T-helper 2 cell treated with Interferon-gamma antibody and Interleukin-4, amounts not matched to agents 5 μg/mL and 100 μg/mL, for 36 hours (primary cell): ENCODE data around the gene RAB26.
"Not testable (repeated sequence)": the region's sequence is repeated elsewhere in the genome, so short reads cannot be mapped to it uniquely, and the experiment has no call there.

Source experiments
- DNase-seq: peaks from one replicate; pipeline ENCODE4 v3.0.0; 2021; ENCODE audit warnings: low spot score
- H3K27ac Mint-ChIP-seq: one replicate; pipeline ENCODE4 v1.8.0; 2021; ENCODE audit warnings: mild to moderate bottlenecking, mixed read lengths
- H3K27me3 Mint-ChIP-seq: one replicate; pipeline ENCODE4 v1.8.0; 2021; ENCODE audit warnings: low read depth, mixed read lengths
- H3K36me3 Mint-ChIP-seq: one replicate; pipeline ENCODE4 v1.8.0; 2021; ENCODE audit warnings: low read depth, mixed read lengths
- H3K4me1 Mint-ChIP-seq: one replicate; pipeline ENCODE4 v1.8.0; 2021; ENCODE audit warnings: low read depth, mixed read lengths
- H3K4me3 Mint-ChIP-seq: one replicate; pipeline ENCODE4 v1.8.0; 2022; ENCODE audit warnings: mild to moderate bottlenecking, moderate library complexity, mixed read lengths
- H3K9me3 Mint-ChIP-seq: one replicate; pipeline ENCODE4 v1.8.0; 2021; ENCODE audit warnings: mixed read lengths

RAB26 gene, protein sequence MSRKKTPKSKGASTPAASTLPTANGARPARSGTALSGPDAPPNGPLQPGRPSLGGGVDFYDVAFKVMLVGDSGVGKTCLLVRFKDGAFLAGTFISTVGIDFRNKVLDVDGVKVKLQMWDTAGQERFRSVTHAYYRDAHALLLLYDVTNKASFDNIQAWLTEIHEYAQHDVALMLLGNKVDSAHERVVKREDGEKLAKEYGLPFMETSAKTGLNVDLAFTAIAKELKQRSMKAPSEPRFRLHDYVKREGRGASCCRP

DNA sequence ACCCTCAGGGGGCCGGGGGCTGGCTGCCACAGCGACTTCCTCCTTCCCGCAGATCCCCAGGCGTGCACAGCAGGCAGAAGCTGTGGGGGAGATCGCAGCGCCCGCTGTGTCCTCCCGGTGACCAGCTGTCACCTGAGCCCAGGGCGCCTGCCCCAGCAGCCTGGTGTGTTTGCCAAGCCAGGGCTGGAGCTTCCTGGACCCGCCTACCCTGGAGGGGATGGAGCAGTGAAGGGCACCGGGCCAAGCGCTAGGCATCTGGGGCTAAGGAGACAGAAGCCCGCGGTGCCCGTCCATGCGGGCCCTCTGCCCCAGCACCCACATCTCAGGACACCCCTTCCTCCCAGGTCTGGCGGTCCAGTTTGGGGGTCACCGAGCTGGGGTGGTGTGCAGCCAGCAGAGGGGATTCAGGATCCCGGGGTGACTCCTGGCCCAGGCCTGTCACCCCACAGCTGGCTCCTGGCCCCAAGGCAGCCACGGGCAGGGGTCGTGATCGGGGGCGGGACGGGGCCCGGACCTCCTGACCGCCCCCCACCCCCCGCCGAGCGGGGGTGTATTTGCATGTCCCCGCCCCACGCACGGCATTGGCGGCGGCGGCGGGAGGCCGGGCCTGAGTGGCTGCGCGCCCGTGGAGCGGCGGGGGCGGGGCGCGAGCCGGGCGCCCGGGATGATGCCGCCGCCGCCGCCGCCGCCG is at the start of gene RAB26:
RAB26 (plus strand) TSS at position 645 of the 691 bp plus-strand sequence. CDS start 159 bp downstream, outside the sequence.
- Mint-ChIP-seq H3K9me3 (no peaks in the 10 kb centered on the region), H3K4me1 (peaks cover 11% of the 10 kb centered on the region), H3K27me3 (peaks cover 7% of the 10 kb centered on the region), H3K4me3 (peak within 1 kb of the TSS; percentile 67), H3K27ac (peak within 1 kb of the TSS; percentile 45), H3K36me3 (peaks cover 17% of the 10 kb centered on the region)
- peak; percentile 66 for DNase-seq

DNA sequence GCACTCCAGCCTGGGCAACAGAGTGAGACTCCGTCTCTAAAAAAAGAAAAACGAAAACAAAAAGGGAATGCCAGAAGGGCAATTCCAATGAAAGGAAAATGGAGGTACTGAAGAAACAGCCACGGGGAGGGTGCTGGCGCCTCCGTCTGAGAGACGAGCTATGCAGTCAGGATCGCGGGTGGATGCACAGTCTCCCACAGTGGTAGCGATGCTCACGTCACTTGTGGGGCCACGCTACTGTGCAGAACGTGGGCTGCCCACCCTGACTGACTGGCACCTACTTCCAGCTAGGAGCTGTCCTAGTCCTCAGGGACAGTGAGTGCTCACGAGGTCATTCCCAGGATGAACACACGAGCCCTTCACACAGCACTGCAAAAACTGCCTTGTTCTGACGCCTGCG is 46.8 kb upstream of the RAB26 start:
- H3K27me3 Mint-ChIP-seq, H3K4me1 Mint-ChIP-seq, H3K9me3 Mint-ChIP-seq, H3K36me3 Mint-ChIP-seq, H3K27ac Mint-ChIP-seq, DNase-seq, H3K4me3 Mint-ChIP-seq: not testable (repeated sequence)

DNA sequence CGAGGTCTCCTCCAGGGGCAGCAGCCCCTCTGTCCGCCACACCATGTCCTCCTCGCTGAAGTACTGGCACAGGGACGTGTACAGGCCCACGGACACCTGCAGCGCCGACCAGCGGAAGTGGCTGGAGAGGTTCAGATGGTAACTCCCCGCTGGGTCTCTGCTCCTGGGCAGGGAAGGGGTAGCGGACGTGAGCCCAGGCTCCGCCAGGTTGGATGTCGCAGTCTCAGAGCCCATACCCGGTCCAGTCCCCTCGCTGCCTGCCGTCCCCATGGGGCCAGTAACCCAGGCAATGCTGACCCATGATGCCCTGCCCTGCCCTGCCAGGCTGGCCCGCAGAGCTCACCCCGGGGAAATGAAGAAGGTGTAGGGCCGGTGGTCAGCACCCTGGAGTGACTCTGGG is 46.0 kb upstream of the RAB26 start:
- Mint-ChIP-seq H3K27ac (no peak overlapping the region), H3K4me3 (no peak overlapping the region), H3K4me1 (no peaks in the 10 kb centered on the region), H3K9me3 (no peaks in the 10 kb centered on the region), H3K27me3 (no peaks in the 10 kb centered on the region), H3K36me3 (peaks cover 2% of the 10 kb centered on the region)
- no peak for DNase-seq

DNA sequence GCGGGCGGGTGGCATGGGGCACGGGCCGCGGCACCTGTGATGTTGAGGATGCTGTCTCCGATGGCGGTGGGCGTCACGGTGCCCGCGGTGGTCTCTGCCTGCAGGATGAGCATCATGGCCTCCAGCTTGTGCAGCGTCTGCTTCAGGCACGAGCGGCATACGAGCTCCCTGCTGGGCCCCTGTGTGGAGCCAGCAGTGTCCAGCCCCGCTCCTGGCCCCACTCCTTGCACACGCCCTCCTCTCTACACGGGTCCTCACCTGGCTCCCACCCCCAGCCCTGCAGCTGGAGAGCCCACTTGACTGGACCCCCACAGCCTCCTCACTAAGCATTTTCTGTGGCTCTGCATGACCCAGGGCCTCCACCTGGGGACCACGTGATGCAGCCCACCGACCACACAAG is 44.0 kb upstream of the RAB26 start:
- H3K36me3 Mint-ChIP-seq, H3K27ac Mint-ChIP-seq, H3K27me3 Mint-ChIP-seq, H3K4me1 Mint-ChIP-seq, H3K9me3 Mint-ChIP-seq, DNase-seq, H3K4me3 Mint-ChIP-seq: not testable (repeated sequence)

DNA sequence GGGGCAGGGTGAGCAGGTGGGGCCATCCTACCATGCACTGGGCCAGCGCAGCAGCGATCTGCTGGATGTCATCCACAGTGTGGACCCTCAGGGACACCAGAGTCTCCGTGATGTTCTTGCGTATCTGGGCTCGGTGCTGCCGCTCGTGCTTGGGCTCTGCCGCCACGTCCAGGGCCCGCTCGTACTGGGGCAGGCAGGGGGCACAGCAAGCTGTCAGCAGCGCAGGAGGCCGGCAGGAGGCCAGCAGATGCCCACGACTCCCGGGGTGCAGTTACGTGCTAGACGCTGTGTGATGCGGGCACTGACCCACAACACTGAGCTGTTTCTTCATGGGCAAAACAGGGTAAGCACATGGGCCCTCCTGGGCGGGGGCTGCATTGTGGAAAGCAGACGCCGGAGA is 43.1 kb upstream of the RAB26 start:
- H3K27ac Mint-ChIP-seq, H3K9me3 Mint-ChIP-seq, DNase-seq, H3K4me3 Mint-ChIP-seq, H3K36me3 Mint-ChIP-seq, H3K4me1 Mint-ChIP-seq, H3K27me3 Mint-ChIP-seq: not testable (repeated sequence)

DNA sequence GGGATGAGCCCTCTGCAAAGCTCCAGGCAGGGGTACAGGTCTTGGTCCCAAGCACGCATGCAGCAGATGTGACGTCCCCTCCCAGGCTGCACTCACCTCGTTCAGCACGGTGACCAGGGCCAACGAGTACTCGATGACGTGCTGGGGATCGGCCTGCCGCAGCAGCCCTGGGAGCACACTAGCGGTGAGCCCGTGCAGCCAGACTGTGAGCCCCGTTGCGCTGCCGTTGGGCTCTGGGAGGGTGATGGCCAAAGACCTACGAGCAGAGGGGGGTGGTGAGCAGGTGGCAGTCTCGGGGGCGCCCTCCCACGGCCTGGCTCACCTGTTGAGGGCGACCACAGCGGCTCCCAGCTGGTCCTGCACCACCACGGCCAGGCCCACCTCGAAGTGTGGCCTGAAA is 42.7 kb upstream of the RAB26 start:
- H3K27ac Mint-ChIP-seq, H3K4me3 Mint-ChIP-seq, DNase-seq, H3K9me3 Mint-ChIP-seq, H3K36me3 Mint-ChIP-seq, H3K27me3 Mint-ChIP-seq, H3K4me1 Mint-ChIP-seq: not testable (repeated sequence)

DNA sequence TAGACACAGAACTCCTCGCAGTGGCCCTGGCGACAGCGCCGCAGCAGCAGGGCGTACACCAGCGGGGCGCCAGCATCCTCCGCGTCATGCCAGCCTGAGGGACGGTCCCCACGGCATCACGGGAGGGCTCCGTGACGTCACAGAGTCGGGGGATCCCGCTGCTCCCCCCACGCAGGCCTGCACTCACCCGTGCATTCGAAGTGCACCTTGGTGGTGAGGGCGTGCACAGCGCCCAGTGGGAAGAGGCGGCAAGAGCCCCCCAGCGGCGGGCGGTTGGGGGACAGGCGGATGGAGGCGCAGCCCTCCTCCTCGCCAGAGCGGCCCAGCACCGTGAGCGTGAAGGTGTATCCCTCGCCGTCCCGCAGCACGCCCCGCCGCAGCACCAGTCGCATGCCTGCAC is 42.2 kb upstream of the RAB26 start:
- DNase-seq, H3K36me3 Mint-ChIP-seq, H3K4me3 Mint-ChIP-seq, H3K9me3 Mint-ChIP-seq, H3K4me1 Mint-ChIP-seq, H3K27me3 Mint-ChIP-seq, H3K27ac Mint-ChIP-seq: not testable (repeated sequence)

DNA sequence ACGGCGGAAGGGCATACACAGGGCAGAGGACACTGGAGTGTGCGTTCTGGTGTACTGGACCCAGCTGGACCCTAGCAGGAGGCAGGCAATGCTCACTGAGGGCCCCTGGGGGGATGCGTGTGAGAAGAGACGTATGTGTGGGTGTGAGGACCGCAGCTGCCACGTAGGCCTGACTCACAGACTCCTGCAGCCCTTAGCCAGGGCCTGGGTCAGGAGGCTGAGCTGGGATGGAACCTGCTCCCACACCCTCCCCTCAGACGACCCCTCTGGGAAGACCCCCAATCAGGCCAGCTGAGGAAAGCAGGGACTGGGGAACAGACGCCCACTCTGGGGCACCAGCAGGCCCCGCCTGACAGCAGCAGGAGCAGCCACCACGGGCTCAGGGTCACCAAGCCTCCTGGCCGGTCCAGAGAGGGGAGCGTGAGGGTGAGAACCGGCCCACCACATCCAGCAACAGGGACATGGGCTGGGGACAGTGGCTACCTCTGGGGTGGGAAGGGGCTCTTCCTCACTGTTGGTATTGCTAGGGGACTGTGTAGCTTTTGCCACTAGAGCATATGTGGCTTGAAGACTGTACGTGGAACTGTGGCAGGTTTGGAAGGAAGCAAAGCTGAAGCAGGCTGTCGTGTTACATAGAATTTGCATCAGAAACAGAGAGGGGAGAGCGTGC is 41.2 kb upstream of the RAB26 start:
- H3K27ac Mint-ChIP-seq, H3K36me3 Mint-ChIP-seq, DNase-seq, H3K9me3 Mint-ChIP-seq, H3K4me3 Mint-ChIP-seq, H3K4me1 Mint-ChIP-seq, H3K27me3 Mint-ChIP-seq: not testable (repeated sequence)

DNA sequence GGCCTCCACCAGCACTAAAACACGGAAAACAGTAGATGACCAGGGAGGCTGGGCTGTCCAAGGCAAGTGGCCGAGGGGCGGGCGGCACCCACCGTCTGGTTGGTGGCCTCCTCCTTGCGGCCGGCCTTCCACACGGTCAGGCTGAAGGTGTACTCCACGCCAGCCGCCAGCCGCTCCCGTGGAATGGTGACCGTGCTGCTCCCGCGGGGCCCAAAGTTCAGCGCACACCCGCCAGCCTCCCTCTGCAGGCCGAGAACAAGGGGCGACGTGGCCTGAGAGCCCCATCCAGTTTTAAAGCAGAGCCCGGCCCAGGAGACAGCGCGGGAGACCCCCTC is 40.7 kb upstream of the RAB26 start:
- not testable (repeated sequence) for H3K27ac Mint-ChIP-seq, H3K36me3 Mint-ChIP-seq, H3K4me3 Mint-ChIP-seq, H3K9me3 Mint-ChIP-seq, H3K27me3 Mint-ChIP-seq, H3K4me1 Mint-ChIP-seq, DNase-seq

DNA sequence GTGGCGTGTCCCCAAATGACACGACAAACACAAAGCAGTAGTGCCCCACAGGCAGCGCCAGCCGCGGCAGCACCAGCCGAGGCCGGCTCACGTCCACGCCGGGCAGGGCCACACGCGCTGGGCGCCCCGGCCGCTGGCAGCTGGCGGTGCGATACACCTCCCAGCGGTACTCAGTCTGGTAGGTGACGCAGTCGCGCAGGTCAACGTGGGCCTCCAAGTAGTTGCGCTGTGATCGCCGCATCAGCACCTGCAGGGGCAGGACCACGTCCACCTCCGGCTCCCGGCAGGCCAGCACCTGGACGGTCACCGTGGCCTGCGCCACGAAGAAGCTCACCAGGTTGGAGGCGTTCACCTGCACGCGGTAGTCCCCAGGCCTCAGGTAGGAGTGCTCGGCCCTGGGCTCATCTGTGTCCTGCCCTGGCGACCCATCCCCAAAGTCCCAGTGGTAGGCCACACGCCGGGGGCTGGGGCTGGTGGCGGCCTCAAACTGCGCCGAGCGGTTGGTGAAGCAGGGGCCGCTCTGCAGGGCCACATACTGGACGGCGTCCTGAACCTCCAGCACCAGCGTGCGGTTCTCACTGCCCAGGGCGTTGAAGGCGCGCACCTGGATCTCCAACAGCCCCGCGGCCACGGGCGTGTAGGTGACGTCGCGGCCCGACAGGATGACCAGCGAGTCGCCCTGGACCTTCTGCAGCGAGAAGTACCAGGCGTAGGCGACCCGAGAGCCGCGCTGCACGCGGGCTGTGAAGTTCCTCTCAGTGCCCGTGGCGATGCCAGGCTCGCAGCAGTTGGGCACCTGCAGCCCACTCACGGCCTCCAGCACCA is 39.8 kb upstream of the RAB26 start:
- not testable (repeated sequence) for DNase-seq, H3K27me3 Mint-ChIP-seq, H3K4me1 Mint-ChIP-seq, H3K36me3 Mint-ChIP-seq, H3K4me3 Mint-ChIP-seq, H3K27ac Mint-ChIP-seq, H3K9me3 Mint-ChIP-seq

DNA sequence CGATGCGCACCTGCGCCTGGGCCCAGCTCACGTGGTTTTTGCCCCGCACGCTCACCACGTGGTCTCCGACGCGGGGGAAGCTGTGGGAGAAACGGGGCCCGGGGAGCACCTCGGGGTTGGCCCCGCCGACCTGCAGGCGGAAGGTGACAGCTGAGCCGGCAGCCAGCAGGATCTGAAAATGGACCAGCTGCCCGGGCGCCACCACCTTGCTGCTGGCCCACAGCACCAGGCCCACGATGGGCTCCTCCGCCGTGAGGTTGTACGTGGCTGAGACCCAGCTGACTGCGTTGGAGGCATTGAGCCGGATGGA is 39.2 kb upstream of the RAB26 start:
- H3K4me1 Mint-ChIP-seq, DNase-seq, H3K27ac Mint-ChIP-seq, H3K36me3 Mint-ChIP-seq, H3K9me3 Mint-ChIP-seq, H3K4me3 Mint-ChIP-seq, H3K27me3 Mint-ChIP-seq: not testable (repeated sequence)

DNA sequence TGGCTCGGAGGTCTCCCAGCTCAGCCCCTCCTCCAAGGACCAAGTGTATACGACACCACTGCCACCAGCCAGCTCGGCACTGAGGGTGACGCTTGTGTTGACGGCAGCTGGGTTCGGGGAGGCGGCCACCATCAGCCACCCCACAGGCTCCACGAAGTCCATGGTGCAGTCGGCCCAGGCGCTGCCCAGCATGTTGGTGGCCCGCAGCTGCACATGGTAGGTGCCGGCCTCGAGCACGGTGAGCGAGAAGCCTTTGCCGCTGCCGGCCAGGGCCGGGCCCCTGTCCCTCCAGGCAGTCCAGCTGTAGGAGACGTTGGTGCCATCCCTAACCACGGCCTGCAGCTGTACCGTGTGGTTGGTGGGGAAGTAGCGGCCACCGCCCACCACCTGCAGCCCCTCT is 38.6 kb upstream of the RAB26 start:
- H3K4me3 Mint-ChIP-seq, H3K27ac Mint-ChIP-seq, DNase-seq, H3K9me3 Mint-ChIP-seq, H3K4me1 Mint-ChIP-seq, H3K36me3 Mint-ChIP-seq, H3K27me3 Mint-ChIP-seq: not testable (repeated sequence)

DNA sequence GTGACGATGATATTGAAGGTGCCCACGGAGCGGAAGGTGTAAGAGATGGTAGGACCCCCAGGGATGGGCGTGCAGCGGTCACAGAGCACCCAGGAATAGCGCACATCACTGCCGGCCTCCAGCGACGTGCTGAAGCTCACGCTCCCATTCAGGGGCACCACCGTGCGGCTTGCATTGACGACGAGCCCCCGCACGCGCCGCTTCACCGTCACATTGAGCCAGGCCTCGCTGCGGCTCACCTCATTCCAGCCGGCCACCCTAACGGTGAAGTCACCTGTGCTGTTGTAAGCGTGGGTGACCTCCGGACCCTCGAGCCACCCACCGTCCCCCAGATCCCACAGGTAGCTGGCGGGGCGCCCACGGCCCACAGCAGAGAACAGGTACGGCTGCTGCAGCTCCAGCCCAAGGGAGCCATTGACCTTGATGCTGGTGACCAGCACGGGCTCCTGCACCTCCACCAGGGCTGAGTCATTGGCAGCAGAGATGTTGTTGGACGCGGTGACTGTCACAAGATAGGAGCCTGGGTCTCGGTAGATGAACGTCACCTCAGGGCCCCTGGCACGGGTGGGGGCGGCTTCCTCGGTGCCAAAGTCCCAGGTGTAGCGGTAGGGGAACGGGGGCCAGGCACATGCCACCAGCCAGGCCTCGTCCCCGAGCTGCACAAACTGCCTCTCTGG is 38.0 kb upstream of the RAB26 start:
- DNase-seq, H3K4me1 Mint-ChIP-seq, H3K4me3 Mint-ChIP-seq, H3K27me3 Mint-ChIP-seq, H3K27ac Mint-ChIP-seq, H3K36me3 Mint-ChIP-seq, H3K9me3 Mint-ChIP-seq: not testable (repeated sequence)

DNA sequence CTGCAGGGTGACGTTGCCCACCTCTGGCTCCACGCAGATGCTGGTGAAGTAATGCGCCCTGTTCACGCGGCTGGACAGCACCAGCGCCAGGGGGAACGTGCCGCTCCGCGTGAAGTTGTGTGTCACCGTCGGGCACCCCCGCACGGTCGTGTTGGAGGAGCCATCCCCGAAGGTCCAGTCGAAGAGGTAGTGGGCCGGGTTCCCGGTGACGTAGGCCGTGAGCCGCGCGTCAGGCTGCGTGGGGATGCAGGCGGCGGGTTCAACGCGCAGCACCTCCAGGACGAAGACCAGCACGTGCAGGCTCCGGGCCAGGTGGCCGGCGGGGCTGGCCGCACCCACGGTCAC is 37.4 kb upstream of the RAB26 start:
- not testable (repeated sequence) for H3K4me3 Mint-ChIP-seq, DNase-seq, H3K36me3 Mint-ChIP-seq, H3K27ac Mint-ChIP-seq, H3K4me1 Mint-ChIP-seq, H3K27me3 Mint-ChIP-seq, H3K9me3 Mint-ChIP-seq
